ENCODE measurements around the gene RPUSD4.
A peak's percentile ranks its signal among the peaks of the same experiment; 100 is the strongest.

RPUSD4 gene

GRCh38 chr11:126191379-126192073, 19.9 kb downstream of the RPUSD4 start:
- no peak overlapping the region for H3K27ac Mint-ChIP-seq
- H3K36me3 Mint-ChIP-seq = peaks cover 9% of the 10 kb centered on the region
- no peak overlapping the region for H3K4me3 Mint-ChIP-seq
- H3K4me1 Mint-ChIP-seq = no peaks in the 10 kb centered on the region
- H3K9me3 Mint-ChIP-seq = no peaks in the 10 kb centered on the region
- H3K27me3 Mint-ChIP-seq = no peaks in the 10 kb centered on the region

DNA sequence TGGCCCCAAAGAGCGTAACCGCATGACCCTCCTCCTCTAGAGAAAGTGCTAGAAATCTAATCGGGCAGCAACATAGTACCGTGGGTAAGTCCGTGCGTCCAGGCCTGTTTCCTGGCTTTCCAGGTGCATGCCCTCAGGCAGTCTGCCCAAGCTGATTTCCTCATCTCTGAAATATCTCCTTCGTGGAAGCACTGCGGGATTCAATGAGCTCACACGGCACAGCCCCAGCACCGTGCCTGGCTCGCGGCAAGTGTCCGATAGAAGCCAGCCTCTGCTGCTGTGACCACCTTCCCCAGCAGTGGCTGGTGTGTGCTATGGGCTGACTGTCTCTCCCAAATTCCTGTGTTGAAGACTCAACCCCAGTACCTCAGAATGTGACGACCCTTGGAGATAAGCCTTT, 20.7 kb downstream of the RPUSD4 start:
- H3K36me3 Mint-ChIP-seq = peaks cover 6% of the 10 kb centered on the region
- H3K27ac Mint-ChIP-seq = no peak overlapping the region
- H3K27me3 Mint-ChIP-seq = no peaks in the 10 kb centered on the region
- no peak overlapping the region for H3K4me3 Mint-ChIP-seq
- no peaks in the 10 kb centered on the region for H3K4me1 Mint-ChIP-seq
- H3K9me3 Mint-ChIP-seq = no peaks in the 10 kb centered on the region

DNA sequence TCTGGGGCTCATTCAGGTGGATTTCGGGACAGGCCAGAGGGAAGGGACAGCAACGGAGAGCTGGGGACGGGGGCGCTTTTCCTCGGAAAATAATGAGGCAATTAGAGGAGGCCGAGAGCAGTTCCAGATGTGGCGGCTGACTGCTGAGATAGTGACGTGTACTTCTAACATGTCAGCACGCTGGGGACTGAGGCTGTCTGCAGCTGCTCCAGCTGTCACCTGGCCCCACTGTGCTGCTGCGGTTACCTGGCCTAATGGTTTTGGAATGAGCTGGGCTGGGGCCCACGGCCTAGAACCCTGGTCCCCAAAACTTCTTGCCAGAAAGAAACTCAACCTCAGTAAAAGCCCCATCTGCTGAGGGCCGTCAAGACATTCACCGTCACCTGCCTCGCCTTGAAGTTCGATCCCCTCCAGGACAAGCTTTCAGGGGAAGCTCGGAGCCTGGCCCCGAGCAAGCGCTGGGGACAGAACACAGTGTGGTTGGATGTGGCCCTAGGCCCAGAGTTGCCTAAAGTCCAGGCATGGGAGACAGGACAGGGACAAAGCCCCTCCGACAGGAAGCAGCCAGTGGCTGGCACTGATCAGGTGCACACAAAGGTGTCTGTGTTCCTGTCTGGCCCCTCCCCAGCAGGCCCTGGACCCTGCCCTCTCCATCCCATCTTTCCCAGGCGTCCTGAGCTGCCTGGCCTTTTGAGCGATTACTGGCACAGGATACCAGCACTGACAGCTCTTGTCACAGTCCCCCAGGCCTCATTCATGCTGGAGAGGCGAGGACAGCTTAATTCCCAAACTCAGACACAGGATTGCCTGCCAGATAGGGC, 22.1 kb downstream of the RPUSD4 start:
- no peaks in the 10 kb centered on the region for H3K27me3 Mint-ChIP-seq
- no peak overlapping the region for H3K4me3 Mint-ChIP-seq
- H3K9me3 Mint-ChIP-seq = no peaks in the 10 kb centered on the region
- no peak overlapping the region for H3K27ac Mint-ChIP-seq
- peaks cover 4% of the 10 kb centered on the region for H3K36me3 Mint-ChIP-seq
- H3K4me1 Mint-ChIP-seq = no peaks in the 10 kb centered on the region

GRCh38 chr11:126188332-126189108, 22.9 kb downstream of the RPUSD4 start:
- Mint-ChIP-seq H3K4me1 (no peaks in the 10 kb centered on the region), H3K4me3 (no peak overlapping the region), H3K9me3 (no peaks in the 10 kb centered on the region), H3K36me3 (peaks cover 4% of the 10 kb centered on the region), H3K27me3 (no peaks in the 10 kb centered on the region), H3K27ac (no peak overlapping the region)

DNA sequence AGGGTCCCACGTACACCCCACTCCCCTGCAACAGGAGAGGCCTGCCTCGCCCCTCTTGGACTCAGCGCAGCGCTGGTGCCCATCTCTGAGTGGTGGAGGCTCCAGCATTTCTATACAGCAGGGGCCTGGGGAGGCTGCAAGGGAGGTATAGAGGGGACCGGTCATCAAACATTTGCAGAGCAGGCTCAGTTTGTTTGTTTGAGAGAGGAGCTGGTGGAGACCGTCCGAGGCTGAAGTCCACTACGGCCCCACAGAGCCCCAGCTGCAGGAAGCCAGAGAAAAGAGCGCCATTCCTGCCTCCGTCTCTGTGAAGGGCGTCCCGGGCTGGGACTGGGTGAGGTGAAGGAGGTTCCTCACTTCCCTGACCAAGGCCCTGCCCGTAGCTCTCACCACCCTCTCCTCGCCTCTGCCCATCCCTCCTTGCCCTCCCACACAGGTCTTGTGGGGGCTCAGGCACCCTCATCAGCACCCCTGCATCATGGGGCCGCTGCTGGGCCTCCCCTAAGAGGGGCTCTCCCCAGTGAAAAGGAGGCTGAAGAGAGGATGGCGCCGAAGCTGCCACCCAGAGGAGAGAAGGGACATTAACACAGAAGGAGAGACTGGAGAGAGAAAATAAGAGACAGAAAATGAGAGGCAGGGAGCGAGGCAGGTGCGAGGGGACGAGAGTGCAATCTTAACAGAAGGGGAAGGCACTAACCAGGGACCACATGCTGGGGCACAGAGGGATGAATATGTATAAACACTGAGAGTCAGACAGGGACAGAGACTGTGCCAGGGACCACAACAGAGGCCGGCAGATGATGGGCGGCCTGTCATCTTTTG, 24.5 kb downstream of the RPUSD4 start:
- Mint-ChIP-seq H3K4me3 (no peak overlapping the region), H3K27ac (peak overlapping the region; percentile 21), H3K36me3 (peaks cover 4% of the 10 kb centered on the region), H3K27me3 (no peaks in the 10 kb centered on the region), H3K9me3 (no peaks in the 10 kb centered on the region), H3K4me1 (peaks cover 4% of the 10 kb centered on the region)

GRCh38 chr11:126186025-126186698, 25.3 kb downstream of the RPUSD4 start:
- Mint-ChIP-seq H3K27me3 (no peaks in the 10 kb centered on the region), H3K9me3 (no peaks in the 10 kb centered on the region)

GRCh38 chr11:126185259-126186024, 26.0 kb downstream of the RPUSD4 start:
- no peak overlapping the region for H3K27ac Mint-ChIP-seq
- H3K36me3 Mint-ChIP-seq = peaks cover 4% of the 10 kb centered on the region
- H3K9me3 Mint-ChIP-seq = no peaks in the 10 kb centered on the region
- H3K4me1 Mint-ChIP-seq = peaks cover 9% of the 10 kb centered on the region
- H3K27me3 Mint-ChIP-seq = no peaks in the 10 kb centered on the region
- no peak overlapping the region for H3K4me3 Mint-ChIP-seq

More at GRCh38 chr11:126186025-126186698, 25.3 kb downstream of the RPUSD4 start:
- no peak overlapping the region for H3K4me3 Mint-ChIP-seq
- peaks cover 4% of the 10 kb centered on the region for H3K36me3 Mint-ChIP-seq
- no peak overlapping the region for H3K27ac Mint-ChIP-seq
- peaks cover 7% of the 10 kb centered on the region for H3K4me1 Mint-ChIP-seq

DNA sequence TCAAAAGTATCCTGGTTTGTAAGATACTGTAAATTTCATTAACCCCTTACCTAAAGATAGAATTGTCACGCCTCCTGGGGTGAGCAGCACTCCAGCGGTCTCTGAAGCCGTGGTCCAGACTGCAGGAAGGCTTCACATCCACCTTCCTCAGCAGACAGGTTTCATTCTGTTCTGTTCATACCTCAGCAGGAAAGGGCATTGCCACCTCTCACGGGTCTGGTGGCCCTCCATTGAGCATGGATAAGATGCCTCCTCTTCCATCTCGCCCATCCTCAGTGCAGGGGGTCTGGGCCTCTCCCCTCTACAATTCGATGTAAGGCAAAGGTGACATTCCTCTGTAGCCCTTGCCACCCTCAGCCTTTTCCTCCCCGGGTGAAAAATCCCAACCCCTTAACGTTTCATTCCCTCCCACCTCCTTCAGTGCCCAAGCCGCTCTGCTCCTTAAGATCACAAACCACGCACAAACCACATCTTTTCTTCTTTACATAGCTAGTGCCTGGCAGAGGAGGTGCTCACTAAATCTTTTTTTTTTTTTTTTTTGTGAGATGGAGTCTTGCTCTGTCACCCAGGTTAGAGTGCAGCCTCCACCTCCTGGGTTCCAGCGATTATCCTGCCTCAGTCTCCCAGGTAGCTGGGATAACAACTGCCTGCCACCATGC, 28.5 kb downstream of the RPUSD4 start:
- Mint-ChIP-seq H3K4me1 (peaks cover 9% of the 10 kb centered on the region), H3K27ac (no peak overlapping the region), H3K4me3 (no peak overlapping the region), H3K27me3 (no peaks in the 10 kb centered on the region), H3K9me3 (no peaks in the 10 kb centered on the region), H3K36me3 (peaks cover 2% of the 10 kb centered on the region)

DNA sequence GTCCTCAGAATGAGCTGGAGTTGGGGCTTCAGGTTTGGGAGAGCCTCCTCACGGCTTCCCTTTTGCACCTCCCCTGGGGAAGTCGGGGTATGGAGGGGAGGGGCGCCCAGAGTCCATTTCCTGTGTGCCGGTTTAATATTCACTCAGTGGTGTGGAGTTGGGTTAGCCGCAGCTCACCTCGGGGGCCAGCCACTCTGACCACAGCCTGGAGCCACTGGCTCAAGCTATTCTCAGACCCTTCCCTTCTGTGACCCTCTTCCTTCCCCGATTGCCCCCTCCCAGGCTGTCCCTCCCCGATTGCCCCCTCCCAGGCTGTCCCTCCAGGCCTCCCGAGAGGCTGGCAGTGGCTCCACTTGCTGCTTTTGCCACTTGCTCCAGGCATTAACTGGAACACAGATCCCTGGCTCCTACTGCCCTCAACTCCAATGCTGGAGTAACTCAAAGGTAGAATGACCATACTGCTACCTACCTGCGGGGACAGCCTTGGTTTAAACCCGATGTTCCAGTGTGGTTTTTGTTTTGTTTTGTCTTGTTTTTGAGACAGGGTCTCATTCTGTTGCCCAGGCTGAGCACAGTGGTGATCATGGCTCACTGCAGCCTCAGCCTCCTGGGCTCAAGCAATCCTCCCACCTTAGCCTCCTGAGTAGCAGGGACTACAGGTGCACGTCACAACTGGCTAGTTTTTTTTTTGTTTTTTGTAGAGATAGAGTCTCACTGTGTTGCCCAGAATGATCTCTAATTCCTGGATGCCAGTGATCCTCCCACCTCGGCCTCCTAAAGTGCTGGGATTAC, 29.3 kb downstream of the RPUSD4 start:
- H3K27ac Mint-ChIP-seq = no peak overlapping the region

DNA sequence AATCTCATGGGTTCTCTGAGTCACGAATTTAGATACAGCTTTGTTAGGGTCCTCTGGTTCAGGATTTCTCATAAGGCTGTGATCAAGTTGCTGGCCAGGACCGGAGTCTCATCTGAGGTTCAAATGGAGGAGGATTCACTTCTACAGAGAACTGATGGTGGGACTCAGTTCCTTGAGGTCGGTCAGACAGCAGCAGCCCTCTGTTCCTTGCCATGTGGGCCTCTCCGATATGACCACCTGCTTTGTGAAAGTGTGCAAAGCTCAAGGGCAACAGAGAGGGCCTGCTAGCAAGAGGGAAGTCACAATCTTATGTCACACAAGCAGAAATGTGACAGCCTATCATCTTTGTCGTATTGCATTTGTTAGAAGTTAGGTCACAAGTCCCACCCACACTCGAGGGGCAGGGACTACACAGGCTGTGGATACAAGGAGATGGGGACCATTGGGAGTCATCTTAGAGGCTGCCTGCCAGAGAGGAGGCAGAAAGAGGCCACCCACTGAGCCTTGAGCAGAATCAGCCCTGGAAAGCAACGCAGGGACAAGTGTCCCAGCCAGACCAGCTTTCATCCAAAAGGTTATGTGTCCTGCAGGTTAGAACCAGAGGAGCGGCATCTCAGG, 34.5 kb downstream of the RPUSD4 start:
- Mint-ChIP-seq H3K9me3 (no peaks in the 10 kb centered on the region), H3K4me1 (peaks cover 5% of the 10 kb centered on the region), H3K4me3 (no peak overlapping the region), H3K27ac (no peak overlapping the region), H3K36me3 (no peaks in the 10 kb centered on the region), H3K27me3 (peaks cover 1% of the 10 kb centered on the region)

More for the DNA sequence above, 29.3 kb downstream of the RPUSD4 start:
- Mint-ChIP-seq H3K9me3 (no peaks in the 10 kb centered on the region), H3K27me3 (no peaks in the 10 kb centered on the region), H3K4me3 (no peak overlapping the region), H3K4me1 (peaks cover 9% of the 10 kb centered on the region), H3K36me3 (peaks cover under 1% of the 10 kb centered on the region)

GRCh38 chr11:126175393-126175792, 36.1 kb downstream of the RPUSD4 start:
- Mint-ChIP-seq H3K36me3 (no peaks in the 10 kb centered on the region), H3K4me3 (no peak overlapping the region), H3K27me3 (peaks cover 6% of the 10 kb centered on the region), H3K27ac (no peak overlapping the region), H3K4me1 (no peaks in the 10 kb centered on the region), H3K9me3 (no peaks in the 10 kb centered on the region)

GRCh38 chr11:126174816-126175215, 36.6 kb downstream of the RPUSD4 start:
- no peaks in the 10 kb centered on the region for H3K36me3 Mint-ChIP-seq
- no peak overlapping the region for H3K27ac Mint-ChIP-seq
- H3K27me3 Mint-ChIP-seq = peaks cover 6% of the 10 kb centered on the region
- no peaks in the 10 kb centered on the region for H3K9me3 Mint-ChIP-seq
- H3K4me3 Mint-ChIP-seq = no peak overlapping the region
- H3K4me1 Mint-ChIP-seq = no peaks in the 10 kb centered on the region

GRCh38 chr11:126173257-126173656, 38.2 kb downstream of the RPUSD4 start:
- peaks cover 6% of the 10 kb centered on the region for H3K27me3 Mint-ChIP-seq
- no peaks in the 10 kb centered on the region for H3K4me1 Mint-ChIP-seq
- H3K36me3 Mint-ChIP-seq = no peaks in the 10 kb centered on the region
- no peaks in the 10 kb centered on the region for H3K9me3 Mint-ChIP-seq
- no peak overlapping the region for H3K27ac Mint-ChIP-seq
- no peak overlapping the region for H3K4me3 Mint-ChIP-seq
